AG04450 (cell line): ENCODE results near the gene HNF1A. TPM values are rescaled to one million over a fixed set of nuclear protein-coding genes. Genes with fewer than 3 reads are reported as not detected.

Experiments used
- CTCF ChIA-PET: fragments of 300-600, 350-600 bp; formaldehyde crosslinking; extraction: SDS; loops from one replicate; lab custom pipeline; 2022; ENCODE audit warnings: antibody characterized with exemption, inconsistent platforms; lab: Charles Lee
- POLR2A ChIA-PET: fragments of 350-600 bp; formaldehyde crosslinking; extraction: SDS; loops from one replicate; lab custom pipeline; 2021; ENCODE audit warnings: antibody characterized with exemption, inconsistent platforms; lab: Yijun Ruan, JAX
- DNase-seq: peaks from one replicate; pipeline ENCODE4 v3.0.0-alpha.2; 2011; ENCODE audit warnings: low read depth, low spot score
- H3K27ac ChIP-seq: one replicate; pipeline ENCODE4 v1.5.1; 2012; ENCODE audit warnings: low read depth, low read length, control low read depth
- H3K27me3 ChIP-seq: one replicate; pipeline ENCODE4 v1.6.0; 2012; ENCODE audit warnings: low read length; ENCODE audit not compliant: control insufficient read depth, insufficient read depth
- H3K4me3 ChIP-seq: 2 replicates; pipeline ENCODE4 v1.5.1; 2011; ENCODE audit warnings: mild to moderate bottlenecking, low read depth, low read length, control low read depth
- H3K9me3 ChIP-seq: 2 replicates; pipeline ENCODE4 v1.5.1; 2012; ENCODE audit warnings: low read length; ENCODE audit not compliant: control insufficient read depth, insufficient read depth
- CTCF ChIP-seq: IDR thresholded peaks from 2 replicates; pipeline ENCODE4 v1.5.1; 2011; ENCODE audit warnings: low read depth, low read length, control low read depth, inconsistent platforms
- polyA plus RNA-seq: library from polyadenylated mRNA; depleted of rRNA; stranded (reverse); fragments of >200 nt; gene quantifications from 2 replicates; pipeline ENCODE4 v1.2.3, GENCODE V29; 2011

Gene HNF1A
- polyA plus RNA-seq, 1 experiment, result not detected

GRCh38 chr12:120999191-121000120, 21.1 kb downstream of the HNF1A start:
- ChIA-PET POLR2A (no interaction called here), CTCF (no interaction called here)
- DNase-seq, result no peak
- H3K27me3 ChIP-seq, result peaks cover 6% of the 10 kb centered on the region
- no peak for TF ChIP-seq CTCF
- no peaks in the 10 kb centered on the region; the same call in 1 of the 2 replicates for H3K9me3 ChIP-seq
- no peak overlapping the region for H3K27ac ChIP-seq
- H3K4me3 ChIP-seq, result no peak overlapping the region

GRCh38 chr12:121000530-121000929, 22.2 kb downstream of the HNF1A start:
- no peak for TF ChIP-seq CTCF
- Histone ChIP-seq H3K4me3 (no peak overlapping the region), H3K27ac (no peak overlapping the region), H3K27me3 (peaks cover 6% of the 10 kb centered on the region), H3K9me3 (no peaks in the 10 kb centered on the region; the same call in 1 of the 2 replicates)
- no peak for DNase-seq
- POLR2A ChIA-PET, result interaction anchor here (0.6 kb wide), 1 partner anchor 143 kb away, joined by 5 read pairs; no protein-coding TSS in a partner anchor
- CTCF ChIA-PET, result no interaction called here

- ChIA-PET CTCF (no interaction called here), POLR2A (no interaction called here)
- no peak overlapping the region for H3K4me3 ChIP-seq
- TF ChIP-seq CTCF, result no peak
- H3K27me3 ChIP-seq, result peaks cover 2% of the 10 kb centered on the region
- no peaks in the 10 kb centered on the region; the same call in 1 of the 2 replicates for H3K9me3 ChIP-seq
- DNase-seq, result no peak
- no peak overlapping the region for H3K27ac ChIP-seq
These were observed 22.7 kb downstream of the HNF1A start for GRCh38 chr12:121001060-121001459.

- CTCF ChIA-PET, result interaction anchor here (1.3 kb wide), 1 partner anchor 30 kb away, joined by 3 read pairs; no protein-coding TSS in a partner anchor
These were observed 23.6 kb downstream of the HNF1A start for GRCh38 chr12:121001841-121002483.

More at GRCh38 chr12:121001841-121002483, 23.6 kb downstream of the HNF1A start:
- no peak for DNase-seq
- H3K4me3 ChIP-seq, result no peak overlapping the region
- POLR2A ChIA-PET, result no interaction called here
- no peaks in the 10 kb centered on the region; the same call in 1 of the 2 replicates for H3K9me3 ChIP-seq
- no peaks in the 10 kb centered on the region for H3K27me3 ChIP-seq
- TF ChIP-seq CTCF, result no peak
- H3K27ac ChIP-seq, result no peak overlapping the region
